WTC11 (cell line): ENCODE measurements around the gene CD163. TPM values are rescaled to one million over a fixed set of nuclear protein-coding genes. Genes with fewer than 3 reads are reported as not detected.

Experiments
- ATAC-seq: fragments of 200-7000 bp; cut with Tn5 transposase; 2 replicates; pipeline ENCODE4 v1.10.0; 2021; ENCODE audit warnings: mild to moderate bottlenecking, moderate library complexity
- CTCF ChIA-PET: fragments of 300-600 bp; sonication (Branson Sonifier 250); formaldehyde crosslinking; loops from one replicate; lab custom pipeline; 2021; ENCODE audit warnings: antibody characterized with exemption; lab: Charles Lee
- POLR2A ChIA-PET: fragments of 350-600 bp; sonication (Branson Sonifier 250); formaldehyde crosslinking; loops from one replicate; lab custom pipeline; 2021; ENCODE audit warnings: antibody characterized with exemption; lab: Charles Lee
- DNase-seq: peaks from one replicate; pipeline ENCODE4 v3.0.0; 2021; ENCODE audit warnings: low spot score
- H3K27ac Mint-ChIP-seq: 2 replicates; pipeline ENCODE4 v1.8.0; 2021; ENCODE audit warnings: mixed read lengths
- H3K27me3 Mint-ChIP-seq: 2 replicates; pipeline ENCODE4 v1.8.0; 2021; ENCODE audit warnings: low read depth, mild to moderate bottlenecking, moderate library complexity, mixed read lengths
- H3K36me3 Mint-ChIP-seq: 2 replicates; pipeline ENCODE4 v1.8.0; 2021; ENCODE audit warnings: mixed read lengths
- H3K4me1 Mint-ChIP-seq: 2 replicates; pipeline ENCODE4 v1.8.0; 2022; ENCODE audit warnings: mixed read lengths
- H3K4me3 Mint-ChIP-seq: 2 replicates; pipeline ENCODE4 v1.8.0; 2021; ENCODE audit warnings: mild to moderate bottlenecking, moderate library complexity, mixed read lengths
- H3K9me3 Mint-ChIP-seq: 2 replicates; pipeline ENCODE4 v1.8.0; 2021; ENCODE audit warnings: mixed read lengths
- AR ChIP-seq: fragments of 250-450 bp; sonication (Bioruptor Pico); IDR thresholded peaks from 2 replicates; pipeline ENCODE4 v1.9.0; 2021; ENCODE audit warnings: mild to moderate bottlenecking
- ATF2 ChIP-seq: sonication (generic); formaldehyde crosslinking; IDR thresholded peaks from 2 replicates; pipeline ENCODE4 v1.8.1; 2022; ENCODE audit warnings: low read depth, missing genetic modification reagents, borderline replicate concordance
- CDX4 ChIP-seq: fragments of 250-450 bp; sonication (Bioruptor Pico); IDR thresholded peaks from 2 replicates; pipeline ENCODE4 v1.9.0; 2021; ENCODE audit warnings: moderate library complexity, mild to moderate bottlenecking, inconsistent platforms, borderline replicate concordance
- CREB1 ChIP-seq: sonication (generic); formaldehyde crosslinking; IDR thresholded peaks from 2 replicates; pipeline ENCODE4 v1.8.0; 2023; ENCODE audit warnings: mild to moderate bottlenecking, missing genetic modification reagents
- E2F1 ChIP-seq: sonication (generic); formaldehyde crosslinking; IDR thresholded peaks from 2 replicates; pipeline ENCODE4 v1.8.0; 2022; ENCODE audit warnings: mild to moderate bottlenecking, missing genetic modification reagents
- FOXK1 ChIP-seq: sonication (generic); formaldehyde crosslinking; IDR thresholded peaks from 2 replicates; pipeline ENCODE4 v1.8.0; 2022; ENCODE audit warnings: mild to moderate bottlenecking, moderate library complexity, missing genetic modification reagents
- GABPB1 ChIP-seq: sonication (generic); formaldehyde crosslinking; IDR thresholded peaks from 2 replicates; pipeline ENCODE4 v1.8.1; 2023; ENCODE audit warnings: mild to moderate bottlenecking, missing genetic modification reagents
- GRHL2 ChIP-seq: fragments of 250-450 bp; sonication (Bioruptor Pico); IDR thresholded peaks from 2 replicates; pipeline ENCODE4 v1.8.0; 2022; ENCODE audit warnings: mild to moderate bottlenecking, moderate library complexity; ENCODE audit not compliant: insufficient replicate concordance, severe bottlenecking
- IRF1 ChIP-seq: sonication (generic); formaldehyde crosslinking; IDR thresholded peaks from 2 replicates; pipeline ENCODE4 v1.8.0; 2023; ENCODE audit warnings: missing genetic modification reagents
- JUN ChIP-seq: sonication (generic); formaldehyde crosslinking; IDR thresholded peaks from 2 replicates; pipeline ENCODE4 v1.8.0; 2023; ENCODE audit warnings: mild to moderate bottlenecking, missing genetic modification reagents
- NR3C1 ChIP-seq: sonication (generic); formaldehyde crosslinking; conservative IDR thresholded peaks from 2 replicates; pipeline ENCODE4 v1.8.1; 2023; ENCODE audit warnings: low read depth, mild to moderate bottlenecking, missing genetic modification reagents
- RORB ChIP-seq: fragments of 250-450 bp; sonication (Bioruptor Pico); IDR thresholded peaks from 2 replicates; pipeline ENCODE4 v1.9.0; 2021; ENCODE audit warnings: mild to moderate bottlenecking
- TCF7 ChIP-seq: sonication (generic); formaldehyde crosslinking; IDR thresholded peaks from 2 replicates; pipeline ENCODE4 v1.8.0; 2022; ENCODE audit warnings: mild to moderate bottlenecking, low read depth, missing genetic modification reagents, moderate library complexity
- TEAD1 ChIP-seq: sonication (generic); formaldehyde crosslinking; IDR thresholded peaks from 2 replicates; pipeline ENCODE4 v1.8.0; 2022; ENCODE audit warnings: mild to moderate bottlenecking, missing genetic modification reagents
- TEAD4 ChIP-seq: sonication (generic); formaldehyde crosslinking; IDR thresholded peaks from 2 replicates; pipeline ENCODE4 v1.8.0; 2022; ENCODE audit warnings: mild to moderate bottlenecking, missing genetic modification reagents
- USF2 ChIP-seq: sonication (generic); formaldehyde crosslinking; IDR thresholded peaks from 2 replicates; pipeline ENCODE4 v1.8.1; 2023; ENCODE audit warnings: mild to moderate bottlenecking, missing genetic modification reagents, moderate library complexity
- ZNF281 ChIP-seq: sonication (generic); formaldehyde crosslinking; IDR thresholded peaks from 2 replicates; pipeline ENCODE4 v1.8.0; 2023; ENCODE audit warnings: mild to moderate bottlenecking, missing genetic modification reagents
- ZNF396 ChIP-seq: fragments of 250-450 bp; sonication (Bioruptor Pico); IDR thresholded peaks from 2 replicates; pipeline ENCODE4 v1.8.0; 2021; ENCODE audit warnings: mild to moderate bottlenecking, moderate library complexity, borderline replicate concordance
- ZNF512 ChIP-seq: sonication (generic); formaldehyde crosslinking; IDR thresholded peaks from 2 replicates; pipeline ENCODE4 v1.8.1; 2022; ENCODE audit warnings: missing genetic modification reagents, borderline replicate concordance
- ZNF532 ChIP-seq: fragments of 250-450 bp; sonication (Bioruptor Pico); IDR thresholded peaks from 2 replicates; pipeline ENCODE4 v1.9.0; 2021; ENCODE audit warnings: mild to moderate bottlenecking, borderline replicate concordance
- total RNA-seq: library from RNA; stranded (reverse); gene quantifications from 3 replicates; pipeline ENCODE4 v1.2.3, GENCODE V29; 2021

Gene CD163
- total RNA-seq, 1 experiment from 2014 or later = 0.77 TPM

GRCh38 chr12:7502612-7503011 lies 965 bp downstream of the CD163 start:
- H3K4me1 Mint-ChIP-seq = peaks cover 13% of the 10 kb centered on the region
- no peak for DNase-seq
- POLR2A ChIA-PET = no interaction called here

More at GRCh38 chr12:7502612-7503011, 965 bp downstream of the CD163 start:
- Mint-ChIP-seq H3K27me3 (no peaks in the 10 kb centered on the region), H3K27ac (no peak overlapping the region), H3K36me3 (no peaks in the 10 kb centered on the region; the same call in 1 of the 2 replicates), H3K4me3 (no peak overlapping the region), H3K9me3 (peaks cover 5% of the 10 kb centered on the region; the same call in 1 of the 2 replicates)
- no peak for TF ChIP-seq ZNF396 (CRISPR knock-in tag)
- TF ChIP-seq IRF1 (CRISPR knock-in tag) = no peak
- no peak for TF ChIP-seq JUN (CRISPR knock-in tag)
- no peak for TF ChIP-seq FOXK1 (CRISPR knock-in tag)
- TF ChIP-seq ZNF532 (CRISPR knock-in tag) = no peak
- no peak for TF ChIP-seq ZNF512 (CRISPR knock-in tag)
- TF ChIP-seq TEAD4 = no peak
- TF ChIP-seq E2F1 (CRISPR knock-in tag) = no peak
- no peak for TF ChIP-seq CREB1 (CRISPR knock-in tag)
- TF ChIP-seq TCF7 (CRISPR knock-in tag) = no peak
- no peak for TF ChIP-seq ATF2 (CRISPR knock-in tag)
- no peak for TF ChIP-seq GRHL2 (CRISPR knock-in tag)
- no peak for TF ChIP-seq AR (CRISPR knock-in tag)
- TF ChIP-seq RORB (CRISPR knock-in tag) = no peak
- no peak for TF ChIP-seq GABPB1 (CRISPR knock-in tag)
- TF ChIP-seq ZNF281 (CRISPR knock-in tag) = no peak
- no peak for TF ChIP-seq USF2 (CRISPR knock-in tag)
- no peak for TF ChIP-seq CDX4 (CRISPR knock-in tag)
- no peak for TF ChIP-seq NR3C1 (CRISPR knock-in tag)
- TF ChIP-seq TEAD1 (CRISPR knock-in tag) = no peak
- ATAC-seq = no peak
- CTCF ChIA-PET = no interaction called here
